HG02938 (cell line): ENCODE measurements around the gene CMIP.

ENCODE experiments used
- ATAC-seq: cut with Tn5 transposase; IDR thresholded peaks from one replicate; pipeline ENCODE4 v1.9.1; 2021; ENCODE audit warnings: mild to moderate bottlenecking, moderate library complexity; ENCODE audit not compliant: unreplicated experiment

CMIP gene

DNA sequence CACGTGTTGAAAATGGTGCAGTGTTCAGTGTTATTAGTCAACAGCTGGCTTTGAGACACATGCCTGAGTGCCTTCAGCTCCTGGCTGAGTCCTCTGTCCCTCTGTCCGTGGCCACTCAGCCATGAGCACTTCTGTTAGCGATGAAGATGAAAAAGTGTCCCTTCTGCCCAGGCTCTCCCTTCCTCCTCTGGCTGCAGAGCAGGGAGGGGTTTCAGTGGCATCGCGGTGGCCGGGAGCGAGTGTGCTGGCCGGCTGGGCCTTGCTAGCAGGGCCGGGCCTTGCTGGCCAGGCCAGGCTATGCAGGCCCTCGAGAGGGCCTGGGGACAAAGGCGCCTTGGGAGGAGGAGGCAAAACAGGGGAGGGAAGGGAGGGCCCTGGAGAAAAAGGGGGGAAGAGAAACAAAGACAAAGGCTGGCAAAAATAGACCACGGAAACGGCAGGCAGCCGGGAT, 47.7 kb downstream of the CMIP start:
- ATAC-seq: no peak

DNA sequence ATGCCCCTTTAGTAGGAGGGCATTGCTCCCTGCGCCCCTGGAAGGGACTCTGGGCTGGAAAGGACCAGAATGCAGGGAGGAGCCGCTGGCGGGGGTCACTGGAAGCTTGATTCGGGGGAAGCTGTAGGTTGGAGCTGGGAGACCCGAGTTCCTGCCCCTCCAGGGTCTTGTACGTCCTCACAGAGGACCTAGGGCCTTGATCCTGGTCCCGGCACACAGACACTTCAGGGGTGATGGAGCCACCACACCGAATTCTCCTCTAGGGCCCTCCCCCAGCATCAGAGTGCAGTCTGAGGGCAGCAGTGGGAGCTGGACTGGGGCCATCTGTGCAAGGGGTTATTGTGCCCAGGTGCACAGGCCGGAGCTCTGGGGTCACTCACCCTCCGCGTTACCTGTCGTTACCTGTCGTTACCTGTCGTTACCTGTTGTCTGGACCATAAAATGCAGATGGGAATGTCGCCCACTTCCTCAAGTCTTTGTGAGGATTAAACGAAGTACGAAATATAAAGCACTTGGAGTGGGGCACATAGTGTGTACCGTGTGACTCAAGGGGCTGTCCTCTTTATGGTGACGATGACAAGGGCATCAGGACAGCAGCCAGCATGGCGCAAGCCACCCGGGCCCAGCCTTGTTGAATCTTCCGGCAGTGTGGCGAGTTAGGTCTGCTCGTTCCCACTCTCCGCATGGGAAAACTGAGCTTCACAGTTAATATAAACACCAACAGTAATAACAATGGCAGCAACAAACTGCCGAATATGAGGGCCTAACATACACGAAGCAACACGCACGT, 48.6 kb downstream of the CMIP start:
- ATAC-seq: no peak

DNA sequence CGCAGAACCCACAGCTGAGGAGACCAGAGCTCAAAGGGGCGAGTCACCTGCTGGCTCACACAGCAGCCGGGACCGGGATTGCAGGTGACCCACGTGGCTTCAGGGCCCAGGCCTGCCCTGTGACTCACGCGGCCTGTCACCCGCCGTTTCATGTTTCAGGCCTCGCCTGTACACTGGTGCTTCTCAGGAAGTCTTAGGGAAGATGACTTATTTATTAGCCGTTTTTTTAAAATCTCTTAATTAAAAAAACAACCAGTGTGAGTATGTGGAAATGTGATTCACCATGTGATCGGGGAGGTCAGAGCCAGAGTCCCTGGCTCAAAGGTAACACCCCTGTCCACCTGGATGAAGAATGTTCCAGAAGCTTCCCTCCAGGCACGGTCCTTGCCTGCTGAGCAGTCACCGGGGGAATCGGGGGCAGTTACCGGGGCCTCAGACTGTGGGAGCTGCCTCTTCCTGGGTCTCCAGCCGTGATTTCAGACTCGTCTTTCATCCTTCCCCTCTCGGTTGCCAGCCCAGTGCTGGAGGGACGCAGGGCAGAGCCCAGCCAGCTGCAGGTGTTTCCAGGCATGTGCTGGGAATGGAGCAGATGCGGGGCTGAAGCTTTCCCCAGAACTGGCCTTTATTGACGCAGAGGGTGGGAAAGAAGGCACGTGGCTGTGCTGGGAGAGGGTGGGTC, 49.3 kb downstream of the CMIP start:
- no peak for ATAC-seq

DNA sequence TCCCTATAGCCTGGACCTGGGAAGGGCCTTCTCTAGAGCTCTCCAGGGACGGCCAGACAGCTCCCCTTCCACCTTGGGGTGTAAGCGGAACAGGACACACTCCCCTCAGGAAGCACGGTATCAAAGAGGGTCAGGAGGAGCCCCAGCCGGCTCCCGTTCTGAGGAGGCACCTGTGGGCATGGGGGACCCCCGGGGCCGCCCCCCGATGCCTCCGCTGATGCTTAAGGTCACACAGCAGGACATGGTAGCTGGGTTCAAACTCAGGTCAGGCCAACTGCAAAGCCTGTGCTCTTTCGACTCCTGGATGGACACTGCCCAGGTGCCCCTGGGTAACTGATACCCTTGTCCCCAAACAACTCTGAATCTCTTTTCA, 49.8 kb downstream of the CMIP start:
- ATAC-seq: no peak

DNA sequence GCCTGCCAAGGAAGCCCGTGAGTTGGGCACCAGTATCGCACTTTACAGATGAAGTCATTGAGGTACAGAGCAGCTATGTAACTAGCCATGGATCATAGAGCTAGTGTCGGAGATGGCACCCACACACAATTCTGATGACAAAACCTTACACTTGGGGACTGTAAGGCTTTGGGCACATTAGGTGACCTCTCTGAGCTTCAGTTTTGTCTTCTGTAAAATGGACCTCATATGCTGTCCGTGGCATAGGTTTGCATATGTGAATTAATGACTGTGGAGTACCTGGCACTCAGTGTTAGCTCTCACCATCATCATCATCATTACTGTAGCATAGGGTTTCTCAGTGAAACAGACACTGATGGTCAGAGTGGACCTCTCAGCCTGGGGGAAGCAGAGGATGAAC, 50.3 kb downstream of the CMIP start:
- no peak for ATAC-seq

DNA sequence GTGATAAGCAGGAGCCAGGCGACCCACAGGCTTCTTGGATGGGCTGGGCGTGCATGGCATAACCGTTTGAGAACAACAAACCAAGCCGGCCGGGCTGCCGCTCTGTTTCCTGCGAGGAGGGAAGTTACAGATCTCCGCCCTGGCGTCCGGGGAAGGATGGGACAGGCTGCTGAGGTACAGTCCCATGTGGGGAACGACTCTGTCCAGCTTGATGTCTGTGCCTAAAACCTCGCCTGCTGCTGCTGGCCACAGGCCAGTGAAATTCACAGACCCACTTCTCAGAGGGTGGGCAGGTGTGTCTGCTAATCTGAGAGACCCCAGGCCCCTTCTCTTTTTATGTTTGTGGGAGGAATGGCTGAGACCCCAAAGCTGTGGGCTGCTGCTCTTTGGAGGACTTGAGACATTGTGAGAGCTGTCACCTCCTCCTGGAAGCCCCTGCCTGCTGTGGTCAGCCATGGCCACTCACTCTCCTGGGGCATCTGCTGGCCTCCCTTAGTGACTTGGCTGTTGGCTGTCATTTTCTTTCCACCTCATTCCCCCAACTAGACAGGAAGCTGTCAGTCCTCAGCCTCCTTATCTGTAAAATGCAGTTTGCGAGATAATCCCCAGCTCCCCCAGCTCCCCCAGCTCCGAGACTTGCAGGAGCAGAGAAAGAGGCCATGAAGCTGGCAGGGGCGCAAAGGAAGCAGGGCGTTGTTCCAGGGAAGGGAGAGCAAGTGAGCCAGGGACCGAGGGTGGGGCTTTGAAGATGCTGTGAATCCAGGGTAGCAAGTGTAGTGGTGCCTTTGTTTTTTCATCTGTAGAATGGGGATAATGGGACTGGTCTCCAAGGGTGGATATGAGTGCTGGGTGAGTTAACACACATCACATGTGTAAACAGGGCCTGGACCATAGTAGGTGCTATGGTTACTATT, 51.0 kb downstream of the CMIP start:
- no peak for ATAC-seq

DNA sequence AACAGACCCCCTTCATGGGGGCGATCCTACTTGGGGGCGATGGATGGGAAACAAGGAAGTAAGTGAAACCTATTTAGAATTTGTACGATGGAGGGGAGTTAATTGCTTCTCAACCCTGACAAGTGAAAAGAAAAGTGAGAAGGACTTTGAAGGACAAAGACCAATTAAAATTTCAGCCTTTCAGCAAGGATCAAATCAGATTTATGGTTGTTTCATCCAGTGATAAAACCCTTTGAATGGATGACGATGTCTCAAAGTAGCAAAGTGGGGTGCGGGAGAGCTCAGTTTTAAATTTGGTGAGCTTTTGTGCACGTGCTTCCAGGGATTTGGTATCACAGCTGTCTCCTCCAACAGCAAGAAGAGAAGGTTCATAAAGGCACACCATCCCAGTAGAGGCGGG, 51.7 kb downstream of the CMIP start:
- no peak for ATAC-seq

DNA sequence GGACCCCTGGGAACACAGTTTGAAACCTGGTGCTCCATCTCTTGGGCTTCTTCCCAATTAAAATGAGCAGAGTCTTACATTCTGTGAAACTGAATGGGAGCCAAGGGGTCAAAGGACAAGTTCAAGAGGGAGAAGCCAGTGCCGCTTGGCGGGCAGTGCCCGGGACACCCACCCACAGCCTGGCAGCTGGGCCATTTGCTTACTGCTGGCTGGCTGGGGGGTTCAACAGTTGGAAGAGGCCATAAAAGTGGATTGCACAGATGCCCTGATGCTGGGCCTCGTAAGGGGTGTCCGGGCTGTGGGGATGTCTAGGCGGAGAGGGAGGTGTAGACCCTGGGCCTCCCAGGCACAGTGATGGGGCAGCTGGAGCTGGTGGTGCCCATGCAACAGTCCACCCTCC, 52.1 kb downstream of the CMIP start:
- no peak for ATAC-seq

DNA sequence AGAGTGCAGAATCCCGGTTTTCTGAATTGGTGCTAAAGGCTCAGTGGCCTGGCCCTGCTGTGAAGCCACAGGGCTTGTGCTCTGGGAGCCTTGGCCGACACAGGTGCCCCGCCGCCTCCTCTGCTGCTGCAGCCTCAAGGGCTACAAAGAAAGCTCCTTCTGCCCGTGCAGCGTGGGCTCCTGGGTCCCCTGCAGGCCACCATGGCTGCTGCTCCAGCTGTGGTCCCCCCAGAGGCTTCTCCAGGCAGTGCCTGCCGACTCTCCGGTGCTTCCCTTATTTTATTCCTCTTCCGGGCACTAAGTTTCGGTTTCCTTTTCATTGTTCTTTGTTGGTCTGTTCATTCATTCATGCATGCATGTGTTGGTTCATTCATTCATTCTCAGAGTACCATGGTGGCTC, 53.1 kb downstream of the CMIP start:
- no peak for ATAC-seq

DNA sequence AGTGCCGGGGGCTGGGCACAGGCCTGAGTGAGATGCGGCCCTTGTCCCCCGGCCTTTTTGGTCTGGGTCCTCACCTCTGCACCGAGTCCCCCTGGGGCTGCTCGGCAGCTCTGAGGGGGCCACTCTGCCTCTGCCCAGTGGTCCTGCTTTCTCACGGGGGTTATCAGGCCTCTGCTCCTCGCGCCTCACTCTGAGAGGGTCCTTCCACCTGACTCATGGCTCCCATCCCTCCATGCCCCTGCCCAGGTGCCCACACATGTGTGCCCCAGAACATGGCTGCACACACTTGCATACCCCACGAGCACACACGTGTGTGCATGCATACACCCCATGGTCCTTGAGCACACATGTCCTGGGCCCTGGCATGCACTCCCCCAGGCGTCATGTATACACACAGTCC, 53.7 kb downstream of the CMIP start:
- no peak for ATAC-seq

DNA sequence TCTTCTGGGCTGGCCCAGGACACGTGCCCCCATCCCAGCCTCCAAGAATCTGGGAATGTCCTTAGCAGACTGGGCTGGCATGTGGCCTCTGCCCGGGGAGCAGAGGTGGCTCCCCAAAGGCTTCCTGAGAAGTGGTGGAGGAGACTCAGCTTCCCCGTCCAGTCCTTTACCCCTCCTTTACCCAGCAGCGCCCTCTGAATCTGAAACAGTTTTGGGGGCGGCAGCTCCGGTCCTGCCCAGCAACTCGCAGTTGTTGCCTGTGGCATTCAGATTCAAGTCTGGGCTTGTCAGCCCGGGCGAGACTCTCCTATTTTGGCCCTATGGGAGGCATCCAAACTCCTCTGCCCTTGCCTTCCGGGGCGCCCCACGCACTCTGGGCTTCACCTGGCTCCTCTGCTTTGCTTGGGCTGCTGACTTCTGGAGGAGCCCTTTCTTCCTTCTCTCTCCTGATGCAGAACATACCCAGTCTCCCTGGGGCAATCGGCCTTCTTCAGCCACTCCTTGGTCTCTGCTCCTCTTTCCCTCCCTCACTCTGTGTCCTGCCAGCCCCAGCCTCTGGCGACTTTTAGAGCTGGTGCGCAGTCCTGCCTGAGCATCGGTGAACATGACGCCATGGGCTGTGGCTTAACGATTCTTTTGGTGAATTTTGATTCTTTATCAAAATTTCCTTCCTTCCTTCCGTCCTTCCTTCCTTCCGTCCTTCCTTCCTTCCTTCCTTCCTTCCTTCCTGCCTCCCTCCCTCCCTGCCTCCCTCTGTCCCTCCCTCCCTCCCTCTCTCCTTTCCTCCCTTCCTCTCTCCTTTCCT, 55.2 kb downstream of the CMIP start:
- no peak for ATAC-seq

DNA sequence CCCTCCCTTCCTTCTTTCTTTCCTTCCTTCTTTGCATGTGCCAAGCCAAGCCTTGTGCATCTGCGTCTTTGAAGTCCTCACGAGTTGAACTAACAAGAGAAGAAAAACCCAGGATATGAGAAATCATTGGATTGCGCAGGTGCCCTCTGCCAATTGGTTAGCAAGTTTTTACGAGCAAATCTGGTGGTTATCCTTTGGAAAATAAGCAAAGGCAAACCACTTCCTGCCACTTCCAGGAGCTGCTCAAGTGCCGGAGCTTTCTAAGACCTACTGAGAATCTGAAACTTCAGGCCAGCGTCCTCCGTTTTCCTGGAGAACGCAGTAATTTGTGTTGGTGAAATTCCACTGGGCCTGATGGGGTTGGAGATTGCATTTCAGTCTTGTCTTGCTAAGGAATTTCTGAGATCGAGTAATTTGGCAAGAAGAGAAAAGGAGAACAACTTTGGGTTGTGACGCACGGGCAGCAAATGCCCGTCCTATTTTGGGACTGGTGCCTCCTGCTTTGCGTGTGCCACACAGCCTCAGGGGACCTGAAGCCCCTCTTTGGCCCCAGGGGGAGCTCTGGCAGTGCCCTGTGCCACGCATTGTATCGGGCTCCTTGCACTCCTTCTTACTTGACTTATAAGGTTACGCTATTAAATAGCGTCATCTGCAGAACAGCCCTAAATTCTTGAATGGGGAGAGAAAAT, 56.4 kb downstream of the CMIP start:
- no peak for ATAC-seq

DNA sequence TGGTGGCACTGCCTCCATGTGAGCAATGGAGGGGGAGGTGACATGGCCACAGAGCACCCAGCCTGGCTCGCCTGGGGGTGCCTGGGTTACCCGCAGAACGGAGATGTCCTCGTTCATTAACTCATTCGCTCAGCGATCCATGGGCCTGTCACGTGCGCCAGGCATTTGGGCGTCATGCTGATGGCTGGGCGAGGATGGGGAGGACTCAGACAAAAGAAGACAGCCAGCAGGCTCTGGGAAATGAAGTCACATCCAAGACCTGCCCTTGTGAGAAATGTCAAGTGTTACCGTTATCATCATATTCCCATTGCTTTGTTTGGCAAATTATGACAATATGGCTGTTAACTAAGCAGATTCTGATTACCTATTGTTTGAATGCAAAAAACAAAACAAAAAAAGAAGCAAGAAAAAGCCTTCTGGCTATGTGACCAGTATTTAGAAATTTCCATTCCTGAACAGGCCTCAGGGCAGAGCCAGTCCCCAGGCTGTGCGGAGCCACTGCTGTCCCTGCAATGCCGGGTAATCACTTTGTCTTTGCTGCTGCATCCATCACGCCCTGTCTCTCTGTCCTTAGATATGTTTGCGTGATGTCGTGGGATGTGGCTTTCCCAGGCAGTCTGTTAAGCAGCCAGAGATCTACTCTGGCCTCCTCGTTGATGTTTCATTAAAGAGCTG, 57.9 kb downstream of the CMIP start:
- ATAC-seq: no peak

DNA sequence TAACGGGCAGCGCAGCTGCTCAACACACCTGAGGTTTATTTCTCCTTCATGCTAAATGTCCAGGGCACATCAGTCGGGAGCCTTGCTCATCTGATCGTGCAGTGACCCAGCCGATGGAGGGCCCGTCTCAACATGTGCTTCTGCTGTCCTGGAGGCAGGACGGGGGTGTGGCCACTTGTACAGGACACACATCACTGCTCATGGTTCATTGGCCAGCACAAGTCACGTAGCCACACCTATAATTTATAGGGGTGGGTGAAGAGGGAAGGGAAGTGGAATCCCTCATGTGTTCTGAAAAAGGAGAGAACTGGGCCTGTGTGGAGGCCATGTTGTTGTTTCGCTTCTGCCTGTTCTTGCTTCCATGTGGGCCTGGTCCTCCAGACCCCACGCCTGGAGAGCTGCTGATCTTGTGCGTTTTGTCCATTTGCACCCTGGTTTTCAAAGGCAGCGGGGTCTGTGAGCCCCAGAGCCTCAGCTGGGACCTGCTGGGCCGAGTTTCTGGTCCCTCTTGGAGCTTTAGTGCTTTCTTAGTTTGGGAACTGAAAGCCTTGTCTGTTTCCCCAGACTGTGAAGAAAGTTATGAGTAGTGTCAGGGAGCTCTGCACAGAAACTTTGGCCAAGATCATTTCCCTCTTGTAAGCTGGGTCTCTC, 60.5 kb downstream of the CMIP start:
- no peak for ATAC-seq

DNA sequence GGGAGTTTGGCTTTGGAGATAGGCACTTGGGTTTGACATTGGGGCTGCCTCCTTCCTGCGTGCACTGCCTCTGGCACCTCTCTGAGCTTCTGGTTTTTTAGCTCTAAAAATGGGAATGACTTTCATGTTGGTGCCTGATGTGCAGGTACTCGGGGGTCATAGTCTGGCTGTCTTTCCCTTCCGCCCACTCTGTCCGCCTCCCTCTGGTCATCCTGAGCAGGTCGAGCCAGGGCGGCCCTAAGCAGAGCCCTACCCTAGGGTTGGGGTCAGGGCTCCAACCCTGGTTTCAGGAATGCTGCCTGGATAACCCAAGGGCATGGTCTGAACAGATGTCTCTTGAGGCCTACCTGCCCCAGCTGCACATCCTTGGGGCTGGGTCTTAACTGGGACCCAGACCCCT, 64.8 kb downstream of the CMIP start:
- ATAC-seq: no peak

DNA sequence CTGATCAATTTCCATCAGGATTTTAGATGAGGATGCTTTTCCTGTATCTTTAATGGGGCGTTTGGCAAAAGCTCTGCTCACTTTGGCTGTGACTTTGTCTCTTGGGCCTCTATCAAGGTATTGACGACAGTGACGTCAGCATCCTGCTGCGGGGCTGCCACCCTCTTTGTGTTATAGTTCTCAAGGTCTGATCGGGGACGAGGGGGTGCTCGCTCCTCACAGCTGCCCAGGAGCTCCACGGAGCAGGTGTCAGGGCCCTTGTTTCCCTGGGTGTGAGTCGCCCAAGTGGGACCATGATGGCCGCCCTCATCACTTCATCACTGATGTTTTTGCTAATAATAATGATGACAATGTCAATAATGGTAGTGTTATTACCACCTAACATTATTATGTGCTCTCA, 65.4 kb downstream of the CMIP start:
- ATAC-seq: no peak

DNA sequence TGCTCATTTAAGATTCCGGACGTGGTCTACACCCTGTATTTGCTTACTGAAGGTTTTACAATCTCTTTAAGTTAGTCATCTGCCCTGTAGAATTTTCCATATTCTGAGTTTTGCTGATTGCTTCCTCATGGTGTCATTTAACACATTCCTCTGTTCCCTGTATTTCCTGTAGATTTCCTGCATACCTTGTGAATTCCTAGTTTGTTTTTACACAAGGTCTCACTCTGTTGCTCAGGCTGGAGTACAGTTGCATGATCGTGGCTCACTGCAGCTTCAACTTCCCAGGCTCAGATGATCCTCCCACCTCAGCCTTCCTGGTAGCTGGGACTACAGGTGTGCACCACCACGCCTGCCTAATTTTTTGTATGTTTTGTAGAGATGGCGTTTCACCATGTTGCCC, 66.8 kb downstream of the CMIP start:
- ATAC-seq: no peak

DNA sequence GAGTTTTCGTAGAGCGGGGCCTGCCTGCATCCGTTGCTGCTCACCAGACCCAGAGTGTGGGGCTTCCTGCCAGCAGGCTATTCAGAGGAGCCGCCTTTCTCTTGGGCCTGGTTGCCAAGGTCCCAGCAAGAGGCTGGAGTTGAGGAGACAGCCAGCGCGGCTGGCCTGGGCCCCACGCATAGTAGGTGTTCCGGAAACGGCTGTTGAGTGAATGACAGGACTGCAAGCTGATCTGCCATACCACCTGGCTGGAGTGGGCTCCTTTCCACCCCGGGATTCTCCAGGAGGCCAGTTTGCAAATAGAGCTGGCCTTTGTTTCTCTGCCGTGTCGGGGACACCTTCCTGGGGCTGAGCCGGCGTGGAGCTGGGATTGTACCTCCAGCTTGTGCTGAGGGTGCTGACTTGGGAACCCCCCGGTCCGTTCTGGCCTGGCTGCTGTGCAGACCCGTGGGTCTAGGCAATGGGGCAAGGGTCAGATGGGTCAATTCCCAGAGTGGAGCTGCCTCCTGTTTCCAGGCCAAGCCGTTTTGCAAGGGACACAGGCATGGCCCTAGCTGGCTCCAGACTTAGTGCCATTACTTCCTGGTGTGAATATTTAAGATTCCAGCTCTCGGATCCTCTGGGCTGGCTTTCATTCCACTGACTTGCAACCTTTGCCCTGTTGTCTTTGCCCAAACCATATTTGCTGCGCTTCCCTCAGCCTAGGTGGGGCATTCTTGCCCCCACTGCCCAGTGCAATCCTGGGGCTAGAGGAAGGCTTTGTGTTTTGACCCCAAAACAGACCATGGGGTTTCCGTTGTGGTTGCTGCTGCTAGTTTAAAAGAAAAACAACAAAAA, 68.8 kb downstream of the CMIP start:
- ATAC-seq: no peak
